Mammary epithelial cell (primary cell): Measurements from ENCODE around the gene TNS1.

Source experiments
- EZH2 ChIP-seq: IDR thresholded peaks from 2 replicates; pipeline ENCODE4 v1.6.1; 2012; ENCODE audit warnings: low read length, inconsistent platforms, borderline replicate concordance
- TF ChIP-seq, protein P1 (sequence below), 2 donors: IDR thresholded peaks in 1 of 2; conservative IDR thresholded peaks in 1 of 2; 2 replicates each; pipeline ENCODE4 v1.5.1; 2011 to 2012; ENCODE audit warnings: inconsistent platforms in 2 of 2, low read length in 2 of 2, mild to moderate bottlenecking in 2 of 2, control low read depth in 1 of 2, low read depth in 1 of 2; ENCODE audit not compliant: insufficient read depth in 1 of 2; ENCODE audit errors: extremely low read depth in 1 of 2

DNA sequence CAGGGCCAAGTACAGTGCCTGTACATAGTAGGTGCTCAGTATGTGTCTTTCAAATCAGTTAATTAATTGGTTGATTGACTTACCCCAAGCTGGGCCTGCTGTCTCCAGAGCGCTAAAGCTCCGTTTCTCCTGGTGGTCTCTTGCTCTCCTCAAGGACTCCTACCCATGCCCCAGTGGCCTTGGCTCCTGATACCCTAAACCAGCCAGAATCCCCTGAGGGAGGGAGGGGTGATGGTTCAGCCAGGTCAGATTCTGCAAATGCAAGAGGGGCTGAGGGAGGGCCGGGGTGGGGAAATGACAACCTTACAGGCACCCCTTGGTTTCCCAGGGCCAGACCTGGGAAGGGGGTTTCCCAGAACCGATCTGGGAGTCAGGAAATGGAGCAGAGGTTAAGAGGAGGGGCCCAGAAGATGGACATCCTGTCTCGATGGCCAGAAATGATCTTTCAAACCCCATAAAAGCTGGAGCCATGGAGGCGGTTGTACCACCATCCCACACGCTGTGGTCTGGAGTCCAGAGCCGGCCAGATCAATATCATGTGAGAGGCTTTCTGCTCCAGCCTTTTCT is 209.1 kb downstream of the TNS1 start:
- TF ChIP-seq, protein P1, sequence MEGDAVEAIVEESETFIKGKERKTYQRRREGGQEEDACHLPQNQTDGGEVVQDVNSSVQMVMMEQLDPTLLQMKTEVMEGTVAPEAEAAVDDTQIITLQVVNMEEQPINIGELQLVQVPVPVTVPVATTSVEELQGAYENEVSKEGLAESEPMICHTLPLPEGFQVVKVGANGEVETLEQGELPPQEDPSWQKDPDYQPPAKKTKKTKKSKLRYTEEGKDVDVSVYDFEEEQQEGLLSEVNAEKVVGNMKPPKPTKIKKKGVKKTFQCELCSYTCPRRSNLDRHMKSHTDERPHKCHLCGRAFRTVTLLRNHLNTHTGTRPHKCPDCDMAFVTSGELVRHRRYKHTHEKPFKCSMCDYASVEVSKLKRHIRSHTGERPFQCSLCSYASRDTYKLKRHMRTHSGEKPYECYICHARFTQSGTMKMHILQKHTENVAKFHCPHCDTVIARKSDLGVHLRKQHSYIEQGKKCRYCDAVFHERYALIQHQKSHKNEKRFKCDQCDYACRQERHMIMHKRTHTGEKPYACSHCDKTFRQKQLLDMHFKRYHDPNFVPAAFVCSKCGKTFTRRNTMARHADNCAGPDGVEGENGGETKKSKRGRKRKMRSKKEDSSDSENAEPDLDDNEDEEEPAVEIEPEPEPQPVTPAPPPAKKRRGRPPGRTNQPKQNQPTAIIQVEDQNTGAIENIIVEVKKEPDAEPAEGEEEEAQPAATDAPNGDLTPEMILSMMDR (conservative IDR thresholded peaks at IDR 0.05 in 1 of 2, IDR thresholded peaks at IDR 0.05 in 1 of 2; ENCODE audit: extremely low read depth in 1 of 2, insufficient read depth in 1 of 2, low read depth in 1 of 2, low read length in 2 of 2) = no peak
- TF ChIP-seq EZH2 = no peak
